Glutamatergic neuron (in vitro differentiated cells): ENCODE results near the gene SDC4. TPM values are rescaled to one million over a fixed set of nuclear protein-coding genes. Genes with fewer than 3 reads are reported as not detected.

Experiments used
- DNase-seq: peaks from one replicate; pipeline ENCODE4 v3.0.0; 2022
- H3K27ac Mint-ChIP-seq: one replicate; pipeline ENCODE4 v1.8.0; 2020; ENCODE audit warnings: mild to moderate bottlenecking, mixed read lengths, inconsistent platforms; ENCODE audit not compliant: unreplicated experiment
- H3K27me3 Mint-ChIP-seq: one replicate; pipeline ENCODE4 v1.8.0; 2020; ENCODE audit warnings: mild to moderate bottlenecking, moderate library complexity, mixed read lengths, inconsistent platforms; ENCODE audit not compliant: unreplicated experiment
- H3K36me3 Mint-ChIP-seq: one replicate; pipeline ENCODE4 v1.8.0; 2020; ENCODE audit warnings: mild to moderate bottlenecking, mixed read lengths, inconsistent platforms; ENCODE audit not compliant: unreplicated experiment
- H3K4me1 Mint-ChIP-seq: one replicate; pipeline ENCODE4 v1.8.0; 2020; ENCODE audit warnings: mild to moderate bottlenecking, low read depth, mixed read lengths, inconsistent platforms; ENCODE audit not compliant: unreplicated experiment
- H3K4me3 Mint-ChIP-seq: one replicate; pipeline ENCODE4 v1.8.0; 2020; ENCODE audit warnings: mild to moderate bottlenecking, mixed read lengths, inconsistent platforms; ENCODE audit not compliant: unreplicated experiment
- H3K9me3 Mint-ChIP-seq: one replicate; pipeline ENCODE4 v1.8.0; 2020; ENCODE audit warnings: mild to moderate bottlenecking, moderate library complexity, mixed read lengths, inconsistent platforms; ENCODE audit not compliant: unreplicated experiment
- total RNA-seq: library from RNA; stranded (reverse); fragmentation: NEBNext Ultra II Directional; extraction: Animal tissue kit (Norgen Biotek cat#: 25700); gene quantifications from one replicate; pipeline ENCODE4 v1.2.1, GENCODE V29; 2021; ENCODE audit not compliant: unreplicated experiment
- TF ChIP-seq, protein P1 (sequence below): fragments of 200-600 bp; sonication (generic); IDR thresholded peaks from one replicate; pipeline ENCODE4 v1.5.0; 2021; ENCODE audit not compliant: partially characterized antibody, unreplicated experiment

Gene SDC4
- total RNA-seq, 1 donor from 2014 or later = 0.61 TPM

DNA sequence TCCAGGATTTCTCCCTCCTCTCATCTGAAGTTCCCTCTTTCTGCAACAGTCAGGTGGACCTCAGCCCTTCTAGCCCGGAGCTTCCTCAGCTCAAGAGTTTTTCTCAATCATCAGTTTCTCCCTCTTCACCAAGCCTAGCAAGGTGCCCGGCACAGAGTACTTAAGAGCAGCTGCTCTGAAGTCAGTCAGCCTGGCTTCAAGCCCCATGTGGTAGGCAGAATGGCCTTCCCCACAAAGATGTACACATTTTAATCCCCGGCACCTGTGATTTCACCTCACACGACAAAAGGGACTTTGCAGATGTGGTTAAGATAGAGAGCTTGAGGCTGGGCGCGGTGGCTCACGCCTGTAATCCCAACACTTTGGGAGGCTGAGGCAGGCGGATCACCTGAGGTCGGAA, 56.7 kb downstream of the SDC4 start:
- H3K36me3 Mint-ChIP-seq = peaks cover 6% of the 10 kb centered on the region
- no peak overlapping the region for H3K4me3 Mint-ChIP-seq
- H3K9me3 Mint-ChIP-seq = peaks cover 22% of the 10 kb centered on the region
- H3K27ac Mint-ChIP-seq = no peak overlapping the region
- TF ChIP-seq, protein P1, sequence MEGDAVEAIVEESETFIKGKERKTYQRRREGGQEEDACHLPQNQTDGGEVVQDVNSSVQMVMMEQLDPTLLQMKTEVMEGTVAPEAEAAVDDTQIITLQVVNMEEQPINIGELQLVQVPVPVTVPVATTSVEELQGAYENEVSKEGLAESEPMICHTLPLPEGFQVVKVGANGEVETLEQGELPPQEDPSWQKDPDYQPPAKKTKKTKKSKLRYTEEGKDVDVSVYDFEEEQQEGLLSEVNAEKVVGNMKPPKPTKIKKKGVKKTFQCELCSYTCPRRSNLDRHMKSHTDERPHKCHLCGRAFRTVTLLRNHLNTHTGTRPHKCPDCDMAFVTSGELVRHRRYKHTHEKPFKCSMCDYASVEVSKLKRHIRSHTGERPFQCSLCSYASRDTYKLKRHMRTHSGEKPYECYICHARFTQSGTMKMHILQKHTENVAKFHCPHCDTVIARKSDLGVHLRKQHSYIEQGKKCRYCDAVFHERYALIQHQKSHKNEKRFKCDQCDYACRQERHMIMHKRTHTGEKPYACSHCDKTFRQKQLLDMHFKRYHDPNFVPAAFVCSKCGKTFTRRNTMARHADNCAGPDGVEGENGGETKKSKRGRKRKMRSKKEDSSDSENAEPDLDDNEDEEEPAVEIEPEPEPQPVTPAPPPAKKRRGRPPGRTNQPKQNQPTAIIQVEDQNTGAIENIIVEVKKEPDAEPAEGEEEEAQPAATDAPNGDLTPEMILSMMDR = no peak
- DNase-seq = no peak
- peaks cover 15% of the 10 kb centered on the region for H3K4me1 Mint-ChIP-seq
- peaks cover 14% of the 10 kb centered on the region for H3K27me3 Mint-ChIP-seq

DNA sequence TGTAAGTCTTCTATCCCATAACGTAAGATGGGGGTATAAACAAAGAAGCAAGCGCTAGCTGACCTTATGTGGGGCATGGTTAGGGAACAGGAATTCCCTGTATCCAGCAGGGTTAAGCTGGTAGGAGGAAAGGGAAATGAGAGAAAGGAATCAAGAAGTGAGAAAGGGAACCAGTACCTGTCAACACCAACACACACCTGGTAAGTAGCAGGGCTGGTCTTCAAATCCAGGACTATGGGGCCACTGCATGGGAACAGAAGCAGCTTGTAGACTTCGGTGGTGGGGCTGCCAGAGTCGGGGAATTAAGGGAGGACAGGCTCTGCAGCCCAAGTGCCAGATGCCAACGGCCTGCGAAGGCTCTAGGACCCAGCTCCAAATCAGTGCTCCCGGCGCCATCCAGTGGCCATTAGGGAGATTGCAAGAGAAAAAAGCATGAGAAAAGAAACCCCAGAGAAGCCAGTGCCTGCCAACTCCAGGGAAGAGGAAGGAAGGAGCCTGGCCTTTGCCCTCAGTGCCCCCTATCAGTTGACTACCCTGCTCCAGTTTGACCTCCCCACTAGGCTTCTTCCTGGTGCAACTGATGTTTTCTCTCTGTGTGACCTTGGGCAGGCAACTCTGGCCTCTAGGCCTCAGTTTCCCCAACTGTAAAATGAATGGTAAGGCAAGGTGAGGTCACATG, 57.4 kb downstream of the SDC4 start:
- peak overlapping the region; percentile 7 for H3K27ac Mint-ChIP-seq
- H3K9me3 Mint-ChIP-seq = peaks cover 22% of the 10 kb centered on the region
- H3K27me3 Mint-ChIP-seq = peaks cover 14% of the 10 kb centered on the region
- TF ChIP-seq, protein P1 = peak; percentile 92
- H3K4me3 Mint-ChIP-seq = no peak overlapping the region
- peak; percentile 86 for DNase-seq
- H3K36me3 Mint-ChIP-seq = peaks cover 6% of the 10 kb centered on the region
- peaks cover 15% of the 10 kb centered on the region for H3K4me1 Mint-ChIP-seq

DNA sequence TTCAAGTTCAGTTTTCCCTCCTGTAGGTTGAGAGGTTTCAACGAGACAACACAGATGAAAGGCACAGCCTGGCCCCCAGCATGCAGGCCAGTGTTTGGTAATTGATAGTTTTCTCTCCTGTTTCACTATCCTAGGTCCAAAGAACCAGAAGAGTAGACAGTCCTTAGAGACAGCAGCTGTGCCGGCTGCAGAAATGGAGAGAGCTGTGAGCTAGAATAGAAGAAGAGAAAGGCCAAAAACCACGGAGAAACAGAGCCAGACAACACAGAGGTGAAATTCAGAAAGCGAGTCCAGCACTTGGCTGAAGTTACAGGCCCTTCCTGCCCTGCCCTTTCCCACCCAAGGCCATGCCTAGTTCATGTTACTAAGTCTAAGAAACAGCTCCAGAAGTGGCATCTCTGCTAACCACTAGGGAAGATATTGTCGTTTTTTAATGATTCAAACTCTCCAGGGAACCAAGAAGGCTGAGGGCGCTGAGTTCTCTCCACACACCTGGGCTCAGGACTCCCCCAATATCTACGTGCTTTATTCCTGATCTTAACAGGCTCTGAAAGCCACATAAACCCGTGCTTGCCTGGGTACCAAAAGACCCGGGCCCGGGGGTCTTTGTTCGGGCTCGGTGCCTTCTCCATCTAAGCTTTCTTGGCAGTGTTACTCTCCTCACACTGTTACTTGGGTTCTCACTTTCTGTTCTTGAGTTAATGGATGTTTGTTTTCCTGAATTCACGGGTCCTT, 58.1 kb downstream of the SDC4 start:
- Mint-ChIP-seq H3K9me3 (peaks cover 24% of the 10 kb centered on the region), H3K27me3 (peaks cover 14% of the 10 kb centered on the region), H3K27ac (peak overlapping the region; percentile 7), H3K4me1 (peaks cover 15% of the 10 kb centered on the region), H3K4me3 (no peak overlapping the region), H3K36me3 (peaks cover 5% of the 10 kb centered on the region)
- TF ChIP-seq, protein P1 = no peak
- DNase-seq = no peak

DNA sequence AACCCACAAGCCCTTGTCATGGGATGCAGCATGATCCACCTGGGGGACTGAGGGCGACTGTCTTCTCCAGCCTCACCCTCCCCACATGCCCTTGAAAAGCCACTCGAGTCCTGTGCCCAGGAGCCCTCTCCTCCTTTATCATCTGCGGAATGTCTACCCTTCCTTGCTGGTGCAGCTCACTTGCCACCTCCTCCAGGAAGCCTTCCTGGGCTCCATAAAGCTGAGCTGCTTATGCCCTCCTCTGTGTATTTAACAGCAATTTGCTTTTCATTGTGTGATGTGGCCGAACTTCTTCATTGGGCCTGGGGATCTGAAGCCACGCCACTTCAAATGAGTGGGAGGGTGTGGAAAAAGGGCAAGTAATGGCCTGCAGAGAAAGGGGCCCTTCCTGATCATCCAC, 59.4 kb downstream of the SDC4 start:
- Mint-ChIP-seq H3K36me3 (no peaks in the 10 kb centered on the region), H3K9me3 (peaks cover 15% of the 10 kb centered on the region), H3K27ac (no peak overlapping the region), H3K27me3 (peaks cover 14% of the 10 kb centered on the region), H3K4me3 (no peak overlapping the region), H3K4me1 (peaks cover 15% of the 10 kb centered on the region)
- no peak for DNase-seq
- TF ChIP-seq, protein P1 = no peak

DNA sequence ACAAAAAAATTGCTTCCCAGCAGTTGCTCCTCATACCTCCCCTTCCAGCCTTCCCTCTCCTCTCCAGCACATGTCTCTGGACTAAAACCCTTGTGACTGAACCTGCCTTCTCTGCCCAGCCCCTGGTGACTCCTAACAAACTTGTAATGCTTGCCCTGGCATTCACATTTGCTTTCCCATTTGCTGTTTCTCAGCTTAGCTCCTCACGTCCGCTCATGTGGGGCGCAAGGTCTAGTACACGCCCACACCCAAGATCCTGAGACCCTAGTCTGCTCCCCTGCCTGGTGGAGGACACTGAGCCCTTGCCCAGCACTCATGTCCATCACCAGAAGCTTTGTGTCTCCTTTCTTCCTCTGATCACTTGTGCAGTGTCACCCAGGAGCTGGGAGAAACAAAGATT, 59.8 kb downstream of the SDC4 start:
- Mint-ChIP-seq H3K4me1 (peaks cover 15% of the 10 kb centered on the region), H3K4me3 (no peak overlapping the region), H3K27me3 (peaks cover 14% of the 10 kb centered on the region), H3K36me3 (no peaks in the 10 kb centered on the region), H3K27ac (no peak overlapping the region), H3K9me3 (peaks cover 13% of the 10 kb centered on the region)
- no peak for DNase-seq
- TF ChIP-seq, protein P1 = no peak
